GM12873 (cell line): ENCODE data around the gene NT5DC2.

Experiments used
- CTCF ChIP-seq: IDR thresholded peaks from 2 replicates; pipeline ENCODE4 v1.5.1; 2012; ENCODE audit warnings: low read depth, mild to moderate bottlenecking, moderate library complexity, low read length, control low read depth; ENCODE audit not compliant: insufficient read depth; ENCODE audit errors: missing control alignments

NT5DC2 gene

GRCh38 chr3:52479877-52480575 lies 53.6 kb downstream of the NT5DC2 start:
- no peak for TF ChIP-seq CTCF

GRCh38 chr3:52479037-52479876 lies 54.4 kb downstream of the NT5DC2 start:
- TF ChIP-seq CTCF: no peak

GRCh38 chr3:52477796-52478095 lies 55.9 kb downstream of the NT5DC2 start:
- TF ChIP-seq CTCF: no peak

GRCh38 chr3:52477076-52477795 lies 56.4 kb downstream of the NT5DC2 start:
- no peak for TF ChIP-seq CTCF
